Fibroblast of lung (primary cell): ENCODE results near the gene STAG3. TPM values are rescaled to one million over a fixed set of nuclear protein-coding genes. Genes with fewer than 3 reads are reported as not detected.

ENCODE experiments used
- DNase-seq, 2 donors: peaks; one replicate each; pipeline versions ENCODE4 v3.0.0 to v3.0.0-alpha.2; 2010; ENCODE audit warnings: low read depth in 2 of 2
- H2AFZ ChIP-seq: 2 replicates; pipeline ENCODE4 v1.5.1; 2012; ENCODE audit warnings: low read length, control low read depth, inconsistent platforms
- H3K27ac ChIP-seq: 2 replicates; pipeline ENCODE4 v1.5.1; 2011; ENCODE audit warnings: low read length, control low read depth; ENCODE audit not compliant: insufficient read depth
- H3K27me3 ChIP-seq: 2 replicates; pipeline ENCODE4 v1.5.1; 2011; ENCODE audit warnings: mild to moderate bottlenecking, low read length; ENCODE audit not compliant: control insufficient read depth, insufficient read depth
- H3K36me3 ChIP-seq: 2 replicates; pipeline ENCODE4 v1.5.1; 2011; ENCODE audit warnings: low read length; ENCODE audit not compliant: control insufficient read depth, insufficient read depth
- H3K4me1 ChIP-seq: 2 replicates; pipeline ENCODE4 v1.5.1; 2011; ENCODE audit warnings: low read length; ENCODE audit not compliant: control insufficient read depth, insufficient read depth; ENCODE audit errors: extremely low read depth
- H3K4me2 ChIP-seq: 2 replicates; pipeline ENCODE4 v1.5.1; 2011; ENCODE audit warnings: low read length, control low read depth; ENCODE audit not compliant: insufficient read depth; ENCODE audit errors: extremely low read depth
- H3K4me3 ChIP-seq, 4 experiments: fragments of 200-600 bp in 1 of 4; sonication (generic) in 1 of 4; replicated peaks in 1 of 4; 2 replicates each; pipeline ENCODE4 v1.5.1; 2011 to 2016; ENCODE audit warnings: low read length in 4 of 4, low read depth in 3 of 4, mild to moderate bottlenecking in 3 of 4, control low read depth in 2 of 4, inconsistent platforms in 1 of 4, mixed read lengths in 1 of 4; ENCODE audit not compliant: insufficient read depth in 1 of 4; ENCODE audit errors: control extremely low read depth in 1 of 4
- H3K79me2 ChIP-seq: 2 replicates; pipeline ENCODE4 v1.5.1; 2012; ENCODE audit warnings: mild to moderate bottlenecking, low read length, inconsistent platforms; ENCODE audit not compliant: control insufficient read depth, insufficient read depth
- H3K9ac ChIP-seq: 2 replicates; pipeline ENCODE4 v1.5.1; 2011; ENCODE audit warnings: mild to moderate bottlenecking, low read length, control low read depth; ENCODE audit not compliant: insufficient read depth
- H3K9me3 ChIP-seq: 2 replicates; pipeline ENCODE4 v1.5.1; 2012; ENCODE audit warnings: low read depth, low read length; ENCODE audit not compliant: control insufficient read depth, insufficient read depth
- H4K20me1 ChIP-seq: 2 replicates; pipeline ENCODE4 v1.5.1; 2011; ENCODE audit warnings: low read length; ENCODE audit not compliant: control insufficient read depth, insufficient read depth; ENCODE audit errors: extremely low read depth
- EZH2 ChIP-seq: IDR thresholded peaks from 2 replicates; pipeline ENCODE4 v1.5.1; 2012; ENCODE audit warnings: low read length, control low read depth, mild to moderate bottlenecking; ENCODE audit errors: missing control alignments
- polyA plus RNA-seq, 2 donors: library from polyadenylated mRNA; depleted of rRNA in 1 of 2; stranded (reverse) in 1 of 2; unstranded in 1 of 2; fragments of >200 nt; gene quantifications; 2 replicates each; pipeline ENCODE4 v1.2.1, GENCODE V29; 2011 to 2012; ENCODE audit warnings: missing spikeins in 1 of 2
- total RNA-seq: library from RNA; depleted of rRNA; stranded (reverse); fragments of >200 nt; gene quantifications from 2 replicates; pipeline ENCODE4 v1.2.1, GENCODE V29; 2014
- TF ChIP-seq, protein P1 (sequence below), 2 donors: IDR thresholded peaks in 1 of 2; conservative IDR thresholded peaks in 1 of 2; 1 replicate in 1 of 2; 2 replicates in 1 of 2; pipeline ENCODE4 v1.5.1; 2011 to 2012; ENCODE audit warnings: low read length in 2 of 2, control low read depth in 1 of 2, inconsistent platforms in 1 of 2, low read depth in 1 of 2, mild to moderate bottlenecking in 1 of 2

The STAG3 gene
- total and polyA plus RNA-seq, 2 donors (not counting 1 experiment from before 2014, with no cell fraction given), result 0.27 to 0.50 TPM

DNA sequence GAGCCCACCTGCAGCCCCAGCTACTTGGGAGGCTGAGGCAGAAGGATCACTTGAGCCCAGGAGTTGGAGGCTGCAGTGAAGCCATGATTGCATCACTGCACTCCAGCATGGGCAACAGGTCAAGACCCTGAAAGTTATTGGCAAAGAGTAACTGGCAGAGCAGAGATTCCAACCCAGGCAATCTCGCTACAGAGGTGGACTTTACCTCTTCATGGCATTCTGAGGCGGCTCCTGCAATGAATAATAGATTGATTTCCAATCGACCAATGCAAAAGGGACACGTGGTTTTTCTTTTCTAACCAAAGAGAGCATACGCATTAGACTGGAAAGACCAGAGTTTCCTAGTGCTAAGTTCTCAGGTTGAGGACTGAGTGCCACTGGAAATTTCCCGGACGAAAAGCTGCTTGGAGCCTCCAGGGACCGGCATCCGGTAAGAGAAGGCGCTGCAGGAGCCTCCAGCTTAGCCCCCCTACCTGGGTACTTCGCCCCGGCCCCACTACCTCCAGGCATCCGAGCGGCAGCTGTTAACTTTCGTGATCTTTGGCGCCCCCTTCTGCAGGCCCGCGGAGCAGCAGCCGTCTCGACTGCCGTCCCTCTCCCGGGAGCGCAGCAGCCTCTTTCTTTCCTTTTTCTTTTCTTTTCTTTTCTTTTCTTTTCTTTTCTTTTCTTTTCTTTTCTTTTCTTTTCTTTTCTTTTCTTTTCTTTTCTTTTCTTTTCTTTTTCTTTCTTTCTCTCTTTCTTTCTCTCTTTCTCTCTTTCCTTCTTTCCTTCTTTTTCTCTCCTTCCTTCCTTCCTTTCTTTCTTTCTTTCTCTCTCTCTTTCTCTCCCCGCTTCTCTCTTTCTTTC is 46.9 kb upstream of the STAG3 start:
- Histone ChIP-seq H3K27me3 (no peaks in the 10 kb centered on the region), H3K9ac (no peak overlapping the region), H3K4me3 (no peak overlapping the region), H4K20me1 (no peaks in the 10 kb centered on the region), H2AFZ (no peak overlapping the region), H3K27ac (no peak overlapping the region), H3K4me1 (peaks cover 3% of the 10 kb centered on the region), H3K4me2 (peak overlapping the region; percentile 56), H3K79me2 (no peaks in the 10 kb centered on the region), H3K36me3 (no peaks in the 10 kb centered on the region), H3K9me3 (no peaks in the 10 kb centered on the region)
- TF ChIP-seq, protein P1, sequence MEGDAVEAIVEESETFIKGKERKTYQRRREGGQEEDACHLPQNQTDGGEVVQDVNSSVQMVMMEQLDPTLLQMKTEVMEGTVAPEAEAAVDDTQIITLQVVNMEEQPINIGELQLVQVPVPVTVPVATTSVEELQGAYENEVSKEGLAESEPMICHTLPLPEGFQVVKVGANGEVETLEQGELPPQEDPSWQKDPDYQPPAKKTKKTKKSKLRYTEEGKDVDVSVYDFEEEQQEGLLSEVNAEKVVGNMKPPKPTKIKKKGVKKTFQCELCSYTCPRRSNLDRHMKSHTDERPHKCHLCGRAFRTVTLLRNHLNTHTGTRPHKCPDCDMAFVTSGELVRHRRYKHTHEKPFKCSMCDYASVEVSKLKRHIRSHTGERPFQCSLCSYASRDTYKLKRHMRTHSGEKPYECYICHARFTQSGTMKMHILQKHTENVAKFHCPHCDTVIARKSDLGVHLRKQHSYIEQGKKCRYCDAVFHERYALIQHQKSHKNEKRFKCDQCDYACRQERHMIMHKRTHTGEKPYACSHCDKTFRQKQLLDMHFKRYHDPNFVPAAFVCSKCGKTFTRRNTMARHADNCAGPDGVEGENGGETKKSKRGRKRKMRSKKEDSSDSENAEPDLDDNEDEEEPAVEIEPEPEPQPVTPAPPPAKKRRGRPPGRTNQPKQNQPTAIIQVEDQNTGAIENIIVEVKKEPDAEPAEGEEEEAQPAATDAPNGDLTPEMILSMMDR (conservative IDR thresholded peaks at IDR 0.05 in 1 of 2, IDR thresholded peaks at IDR 0.05 in 1 of 2; ENCODE audit: low read depth in 1 of 2, low read length in 2 of 2), result peak; percentile 42 to 71
- TF ChIP-seq EZH2, result no peak
- DNase-seq, result peak; percentile 22 to 46

DNA sequence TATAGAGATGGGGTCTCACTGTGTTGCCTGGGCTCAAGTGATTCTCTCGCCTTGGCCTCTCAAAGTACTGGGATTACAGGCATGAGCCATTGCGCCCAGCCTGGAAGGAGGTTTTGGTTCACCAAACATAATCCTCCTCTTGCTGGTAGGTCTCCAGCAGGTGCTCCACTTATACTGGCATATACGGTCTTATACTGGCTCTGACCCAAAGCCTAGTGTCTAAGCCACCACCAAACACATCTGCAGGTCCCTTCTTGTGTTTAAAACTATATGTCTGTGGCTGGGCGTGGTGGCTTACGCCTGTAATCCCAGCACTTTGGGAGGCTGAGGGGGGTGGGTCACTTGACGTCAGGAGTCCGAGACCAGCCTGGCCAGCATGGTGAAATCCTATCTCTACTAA is 45.6 kb upstream of the STAG3 start:
- Histone ChIP-seq H3K36me3 (no peaks in the 10 kb centered on the region), H2AFZ (no peak overlapping the region), H3K4me2 (no peak overlapping the region), H3K4me3 (no peak overlapping the region), H3K79me2 (no peaks in the 10 kb centered on the region), H3K27ac (no peak overlapping the region), H3K27me3 (no peaks in the 10 kb centered on the region), H3K9ac (no peak overlapping the region), H3K4me1 (peaks cover 3% of the 10 kb centered on the region), H4K20me1 (no peaks in the 10 kb centered on the region), H3K9me3 (no peaks in the 10 kb centered on the region)
- DNase-seq, result no peak
- TF ChIP-seq EZH2, result no peak
- TF ChIP-seq, protein P1 (conservative IDR thresholded peaks at IDR 0.05 in 1 of 2, IDR thresholded peaks at IDR 0.05 in 1 of 2; ENCODE audit: low read depth in 1 of 2, low read length in 2 of 2), result no peak

DNA sequence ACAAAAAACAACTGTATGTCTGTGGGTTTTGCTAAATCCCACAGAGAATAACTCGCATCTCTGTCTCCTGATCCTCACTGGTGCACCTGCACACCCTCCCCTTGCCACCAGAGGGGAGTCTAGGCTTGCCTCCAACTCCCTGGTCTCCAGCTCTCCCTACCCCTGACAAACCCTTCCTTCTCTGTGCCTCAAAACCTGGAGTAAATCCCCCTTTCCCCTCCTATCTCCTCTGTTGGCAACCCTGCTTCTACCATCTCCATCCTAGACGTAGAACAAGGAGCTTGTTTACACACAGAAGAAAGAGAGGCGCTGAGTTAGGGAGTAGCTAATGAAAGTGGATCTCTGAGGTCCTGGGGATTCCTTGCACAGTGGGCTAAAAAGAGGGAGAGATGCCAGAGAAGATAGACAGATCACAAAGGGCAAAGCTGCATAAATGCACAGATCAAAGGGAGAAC is 45.0 kb upstream of the STAG3 start:
- H3K27me3 ChIP-seq, result no peaks in the 10 kb centered on the region
- H3K36me3 ChIP-seq, result no peaks in the 10 kb centered on the region
- H3K9ac ChIP-seq, result no peak overlapping the region
- no peak overlapping the region for H3K4me3 ChIP-seq
- DNase-seq, result peak; percentile 39 to 63
- H3K9me3 ChIP-seq, result no peaks in the 10 kb centered on the region
- no peak overlapping the region for H3K27ac ChIP-seq
- TF ChIP-seq, protein P1 (conservative IDR thresholded peaks at IDR 0.05 in 1 of 2, IDR thresholded peaks at IDR 0.05 in 1 of 2; ENCODE audit: low read depth in 1 of 2, low read length in 2 of 2), result peak; percentile 89 to 91
- no peak for TF ChIP-seq EZH2
- H2AFZ ChIP-seq, result no peak overlapping the region
- H3K4me2 ChIP-seq, result no peak overlapping the region
- no peaks in the 10 kb centered on the region for H3K79me2 ChIP-seq
- no peaks in the 10 kb centered on the region for H4K20me1 ChIP-seq
- peaks cover 3% of the 10 kb centered on the region for H3K4me1 ChIP-seq
